HepG2 (cell line): Measurements from ENCODE around the gene KRTAP5-2. TPM values are rescaled to one million over a fixed set of nuclear protein-coding genes. Genes with fewer than 3 reads are reported as not detected.

Source experiments
- ATF3 ChIP-seq: sonication (generic); formaldehyde crosslinking; IDR thresholded peaks from 2 replicates; pipeline ENCODE4 v1.4.0; 2020; ENCODE audit warnings: missing genetic modification reagents
- CREB1 ChIP-seq, 2 experiments: fragments of 450-650 bp in 1 of 2; IDR thresholded peaks; 2 replicates each; pipeline ENCODE4 v1.6.1; 2016 to 2017; ENCODE audit warnings: control low read depth in 1 of 2, mild to moderate bottlenecking in 1 of 2, missing compliant biosample characterization in 1 of 2, missing genetic modification characterization in 1 of 2
- HOMEZ ChIP-seq: IDR thresholded peaks from 2 replicates; pipeline ENCODE4 v1.6.1; 2016; ENCODE audit warnings: low read depth
- HOXA3 ChIP-seq: sonication (generic); formaldehyde crosslinking; IDR thresholded peaks from 2 replicates; pipeline ENCODE4 v1.5.0; 2020; ENCODE audit warnings: missing genetic modification reagents
- MEIS2 ChIP-seq: sonication (generic); formaldehyde crosslinking; IDR thresholded peaks from 2 replicates; pipeline ENCODE4 v1.9.0; 2021; ENCODE audit warnings: mild to moderate bottlenecking, missing genetic modification reagents
- MYC ChIP-seq: sonication (generic); formaldehyde crosslinking; IDR thresholded peaks from 2 replicates; pipeline ENCODE4 v1.9.0; 2021; ENCODE audit warnings: missing genetic modification reagents, borderline replicate concordance
- PAXIP1 ChIP-seq: sonication (generic); formaldehyde crosslinking; conservative IDR thresholded peaks from 2 replicates; pipeline ENCODE4 v1.4.0; 2020; ENCODE audit warnings: mild to moderate bottlenecking, missing genetic modification reagents, moderate library complexity
- RBFOX2 ChIP-seq: fragments of 200-400 bp; formaldehyde crosslinking; IDR thresholded peaks from 2 replicates; pipeline ENCODE4 v1.6.1; 2017; ENCODE audit warnings: low read depth, mild to moderate bottlenecking, low read length
- RBM39 ChIP-seq: fragments of 200-400 bp; formaldehyde crosslinking; IDR thresholded peaks from one replicate; pipeline ENCODE4 v1.6.1; 2018; ENCODE audit warnings: antibody characterized with exemption, mild to moderate bottlenecking, low read depth, low read length; ENCODE audit not compliant: poor library complexity, severe bottlenecking
- RFX1 ChIP-seq: fragments of 450-650 bp; IDR thresholded peaks from 2 replicates; pipeline ENCODE4 v1.6.1; 2017
- RXRA ChIP-seq: sonication (generic); formaldehyde crosslinking; IDR thresholded peaks from 2 replicates; pipeline ENCODE4 v1.5.1; 2020; ENCODE audit warnings: missing genetic modification reagents
- SALL1 ChIP-seq: sonication (generic); formaldehyde crosslinking; IDR thresholded peaks from 2 replicates; pipeline ENCODE4 v1.8.0; 2022; ENCODE audit warnings: mild to moderate bottlenecking, missing genetic modification reagents
- SRSF1 ChIP-seq: fragments of 200-400 bp; formaldehyde crosslinking; optimal IDR thresholded peaks from 2 replicates; pipeline ENCODE3; 2017; ENCODE audit warnings: mild to moderate bottlenecking, low read depth, low read length, moderate library complexity
- TFAP4 ChIP-seq: sonication (generic); IDR thresholded peaks from 2 replicates; pipeline ENCODE4 v1.6.1; 2016; ENCODE audit warnings: low read depth, borderline replicate concordance
- UBTF ChIP-seq: sonication (generic); formaldehyde crosslinking; IDR thresholded peaks from 2 replicates; pipeline ENCODE4 v1.4.0; 2020; ENCODE audit warnings: mild to moderate bottlenecking, missing genetic modification reagents
- ZBTB21 ChIP-seq: sonication (generic); formaldehyde crosslinking; IDR thresholded peaks from 2 replicates; pipeline ENCODE4 v1.4.0; 2020; ENCODE audit warnings: missing genetic modification reagents
- ZNF660 ChIP-seq: sonication (generic); formaldehyde crosslinking; IDR thresholded peaks from 2 replicates; pipeline ENCODE4 v1.5.1; 2020; ENCODE audit warnings: mild to moderate bottlenecking, low read depth, missing genetic modification reagents, borderline replicate concordance
- polyA plus RNA-seq, 8 experiments: library from polyadenylated mRNA; depleted of rRNA in 3 of 8; stranded (reverse) in 7 of 8; unstranded in 1 of 8; fragments of >200 nt; fragmentation: Illumina TruSeq in 4 of 8; extraction: Trizol in 4 of 8; gene quantifications; 2 replicates each; pipeline versions ENCODE4 v1.2.1 to v1.2.3, GENCODE V29; 2011 to 2016; ENCODE audit warnings: low read depth in 4 of 8, missing spikeins in 1 of 8, mixed read lengths in 1 of 8; ENCODE audit not compliant: insufficient read depth in 1 of 8
- total RNA-seq, 5 experiments: library from RNA; depleted of rRNA; stranded (reverse); fragments of >200 nt; fragmentation: Illumina TruSeq; extraction: Trizol; gene quantifications; 2 replicates each; pipeline ENCODE4 v1.2.3, GENCODE V29; 2016; ENCODE audit warnings: low read depth in 1 of 5
- TF ChIP-seq, protein P1 (sequence below): sonication (generic); formaldehyde crosslinking; IDR thresholded peaks from 2 replicates; pipeline ENCODE4 v1.5.1; 2020; ENCODE audit warnings: missing genetic modification reagents, mild to moderate bottlenecking, borderline replicate concordance

Gene KRTAP5-2
- total and polyA plus RNA-seq, 2 of the 13 experiments (the other 11 are each of a cell fraction or from before 2014, with no cell fraction given), result not detected

DNA sequence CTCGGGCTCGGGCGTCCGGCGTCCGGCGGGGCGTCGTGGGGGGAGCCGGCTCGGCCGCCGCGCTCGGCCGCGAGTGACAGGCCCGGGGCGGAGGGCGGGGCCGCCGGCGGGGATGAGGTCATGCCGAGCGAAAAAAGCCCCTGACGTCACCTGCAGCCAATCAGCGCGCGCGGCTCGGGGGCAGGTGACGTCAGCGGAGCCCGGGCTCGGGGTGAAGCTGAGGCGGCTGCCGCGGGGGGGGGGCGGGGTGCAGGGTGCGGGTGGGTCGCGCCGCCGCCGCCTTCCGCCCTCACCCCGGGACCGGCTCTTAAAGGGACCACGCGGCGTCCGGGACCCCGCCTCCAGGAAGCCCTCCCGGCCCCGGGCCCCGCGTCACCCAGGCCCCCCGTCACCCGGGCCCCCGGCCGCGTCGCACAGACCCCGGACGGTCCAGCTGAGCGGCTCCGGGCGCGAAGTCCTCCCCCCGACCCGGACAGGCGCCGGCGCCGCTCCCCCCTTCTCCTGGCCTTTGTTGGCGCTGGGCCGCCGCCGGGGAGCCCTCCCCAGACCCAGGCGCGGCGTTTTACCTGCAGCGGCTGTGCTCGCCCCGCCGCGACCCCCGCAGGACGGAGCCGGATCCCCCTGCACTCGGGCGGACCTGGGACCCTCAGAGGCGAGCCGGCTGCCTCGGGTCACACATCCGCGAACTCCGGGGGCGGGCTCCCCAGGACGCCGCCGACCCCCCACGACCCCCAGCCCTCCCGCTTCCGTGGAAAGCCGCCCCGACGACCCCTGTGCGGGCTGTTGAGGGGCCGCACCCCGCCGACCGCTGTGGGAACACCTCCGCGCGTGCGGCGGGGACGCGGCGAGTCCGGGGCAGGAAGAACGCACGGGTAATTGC, 25.7 kb downstream of the KRTAP5-2 start, which contains the start of gene DUSP8 (continued):
- TF ChIP-seq RBFOX2 (peak; percentile 39; the same call in 1 of the 2 replicates), RFX1 (no peak), RBM39 (peak; percentile 14), SRSF1 (peak; percentile 39), MEIS2 (CRISPR knock-in tag) (no peak), UBTF (CRISPR knock-in tag) (peak; percentile 35; the same call in 1 of the 2 replicates), ZBTB21 (CRISPR knock-in tag) (peak; percentile 81), MYC (0 out of 2 replicates have a peak, but pooled peaks have one; percentile 35), SALL1 (CRISPR knock-in tag) (0 out of 2 replicates have a peak, but pooled peaks have one; percentile 25), HOMEZ (no peak), ZNF660 (no peak), RXRA (CRISPR knock-in tag) (0 out of 2 replicates have a peak, but pooled peaks have one; percentile 21), PAXIP1 (CRISPR knock-in tag) (peak; percentile 38), ATF3 (CRISPR knock-in tag) (peak; percentile 70), CREB1 (IDR thresholded peaks at IDR 0.05) (peak; percentile 96), CREB1 (CRISPR knock-in tag; IDR thresholded peaks at IDR 0.05) (no peak), TFAP4 (peak; percentile 46; the same call in 1 of the 2 replicates), HOXA3 (CRISPR knock-in tag) (peak; percentile 69)
- TF ChIP-seq, protein P1, sequence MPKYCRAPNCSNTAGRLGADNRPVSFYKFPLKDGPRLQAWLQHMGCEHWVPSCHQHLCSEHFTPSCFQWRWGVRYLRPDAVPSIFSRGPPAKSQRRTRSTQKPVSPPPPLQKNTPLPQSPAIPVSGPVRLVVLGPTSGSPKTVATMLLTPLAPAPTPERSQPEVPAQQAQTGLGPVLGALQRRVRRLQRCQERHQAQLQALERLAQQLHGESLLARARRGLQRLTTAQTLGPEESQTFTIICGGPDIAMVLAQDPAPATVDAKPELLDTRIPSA, result no peak
